ENCODE results near the gene PLA2G6. TPM values are rescaled to one million over a fixed set of nuclear protein-coding genes. Genes with fewer than 3 reads are reported as not detected.

PLA2G6 gene
- total RNA-seq, 1 donor from 2014 or later, result 76.4 TPM

- Mint-ChIP-seq H3K4me1 (ENCODE audit: low read depth) (peaks cover 4% of the 10 kb centered on the region), H3K27ac (no peak overlapping the region), H3K4me3 (ENCODE audit: low read depth) (no peak overlapping the region), H3K9me3 (ENCODE audit: low read depth) (no peaks in the 10 kb centered on the region), H3K27me3 (peaks cover 3% of the 10 kb centered on the region), H3K36me3 (ENCODE audit: insufficient read depth) (no peaks in the 10 kb centered on the region)
- no peak for TF ChIP-seq CTCF (IDR thresholded peaks at IDR 0.05; ENCODE audit: unreplicated experiment)
- no peak for DNase-seq (ENCODE audit: low spot score, unreplicated experiment)
Measured at GRCh38 chr22:38199826-38200559, 18.4 kb upstream of the PLA2G6 start.

- H3K9me3 Mint-ChIP-seq (ENCODE audit: low read depth), result no peaks in the 10 kb centered on the region
- no peaks in the 10 kb centered on the region for H3K36me3 Mint-ChIP-seq (ENCODE audit: insufficient read depth)
Measured at GRCh38 chr22:38196791-38197419, 15.3 kb upstream of the PLA2G6 start.

GRCh38 chr22:38193580-38193979 is 11.9 kb upstream of the PLA2G6 start:
- no peak overlapping the region for H3K27ac Mint-ChIP-seq
- no peak for DNase-seq (ENCODE audit: low spot score, unreplicated experiment)
- TF ChIP-seq CTCF (IDR thresholded peaks at IDR 0.05; ENCODE audit: unreplicated experiment), result no peak
- H3K9me3 Mint-ChIP-seq (ENCODE audit: low read depth), result no peaks in the 10 kb centered on the region
- no peaks in the 10 kb centered on the region for H3K36me3 Mint-ChIP-seq (ENCODE audit: insufficient read depth)
- H3K4me3 Mint-ChIP-seq (ENCODE audit: low read depth), result no peak overlapping the region
- H3K4me1 Mint-ChIP-seq (ENCODE audit: low read depth), result no peaks in the 10 kb centered on the region
- peaks cover 2% of the 10 kb centered on the region for H3K27me3 Mint-ChIP-seq

More at GRCh38 chr22:38196791-38197419, 15.3 kb upstream of the PLA2G6 start:
- TF ChIP-seq CTCF (IDR thresholded peaks at IDR 0.05; ENCODE audit: unreplicated experiment), result no peak
- H3K4me1 Mint-ChIP-seq (ENCODE audit: low read depth), result peaks cover 2% of the 10 kb centered on the region
- no peak overlapping the region for H3K27ac Mint-ChIP-seq
- DNase-seq (ENCODE audit: low spot score, unreplicated experiment), result no peak
- peaks cover under 1% of the 10 kb centered on the region for H3K27me3 Mint-ChIP-seq
- H3K4me3 Mint-ChIP-seq (ENCODE audit: low read depth), result no peak overlapping the region

- Mint-ChIP-seq H3K4me3 (ENCODE audit: low read depth) (no peak overlapping the region), H3K9me3 (ENCODE audit: low read depth) (no peaks in the 10 kb centered on the region)
Measured at GRCh38 chr22:38192475-38192863, 10.8 kb upstream of the PLA2G6 start.

More at GRCh38 chr22:38192475-38192863, 10.8 kb upstream of the PLA2G6 start:
- Mint-ChIP-seq H3K27me3 (peaks cover 2% of the 10 kb centered on the region), H3K4me1 (ENCODE audit: low read depth) (peaks cover 3% of the 10 kb centered on the region), H3K27ac (no peak overlapping the region), H3K36me3 (ENCODE audit: insufficient read depth) (no peaks in the 10 kb centered on the region)
- no peak for TF ChIP-seq CTCF (IDR thresholded peaks at IDR 0.05; ENCODE audit: unreplicated experiment)
- no peak for DNase-seq (ENCODE audit: low spot score, unreplicated experiment)

Measured in progenitor cell of endocrine pancreas (in vitro differentiated cells).